HG03520 (cell line): ENCODE data around the gene CTNNA2.

ENCODE experiments used
- ATAC-seq: cut with Tn5 transposase; IDR thresholded peaks from one replicate; pipeline ENCODE4 v1.9.1; 2021; ENCODE audit warnings: mild to moderate bottlenecking, moderate library complexity; ENCODE audit not compliant: unreplicated experiment

CTNNA2 gene

DNA sequence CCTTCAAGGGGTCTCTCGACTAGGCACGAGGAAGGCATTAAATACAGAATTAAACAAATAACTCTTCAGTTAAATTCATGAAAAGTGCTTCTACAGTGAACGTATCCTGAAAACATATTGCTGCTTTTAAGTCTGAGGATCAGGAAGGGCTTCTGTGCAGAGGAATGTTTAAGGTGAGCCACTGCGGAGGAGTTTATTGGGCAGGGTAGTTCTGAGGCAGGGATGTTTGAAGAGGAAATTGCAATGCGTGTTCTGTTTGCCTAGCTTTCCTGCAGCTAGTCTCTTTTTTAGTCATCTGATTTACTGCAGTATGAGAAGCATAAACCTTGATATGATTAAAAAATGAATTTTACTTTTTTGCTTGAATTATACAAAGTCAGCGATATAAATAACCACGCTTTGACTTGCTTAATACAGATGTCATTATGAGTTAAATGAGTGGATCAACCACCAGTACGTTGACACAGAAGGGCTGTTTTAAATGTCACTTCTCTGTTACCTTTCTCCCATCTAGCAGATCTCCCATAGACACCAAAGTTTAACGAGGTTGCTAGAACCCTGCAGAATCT lies 98.7 kb downstream of the CTNNA2 start:
- ATAC-seq: no peak

DNA sequence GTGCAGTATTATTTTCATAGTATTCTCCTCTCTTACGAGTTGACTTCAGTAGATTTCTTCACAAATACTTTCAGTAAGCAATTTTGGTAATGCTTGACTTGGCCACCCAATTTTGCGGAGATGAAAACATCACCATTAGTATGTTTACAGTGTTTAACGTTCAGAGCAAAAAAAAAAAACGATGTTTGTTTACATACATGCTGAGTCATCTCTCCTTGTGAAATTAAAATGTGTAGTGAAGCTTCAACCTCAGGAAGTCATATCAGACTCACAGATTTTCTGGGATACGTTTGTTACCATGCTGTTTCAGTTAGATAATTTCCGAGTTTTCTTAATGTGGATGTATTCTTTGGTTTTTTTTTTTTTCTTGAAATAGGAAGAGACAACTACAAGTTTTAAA lies 100.1 kb downstream of the CTNNA2 start:
- ATAC-seq: no peak

DNA sequence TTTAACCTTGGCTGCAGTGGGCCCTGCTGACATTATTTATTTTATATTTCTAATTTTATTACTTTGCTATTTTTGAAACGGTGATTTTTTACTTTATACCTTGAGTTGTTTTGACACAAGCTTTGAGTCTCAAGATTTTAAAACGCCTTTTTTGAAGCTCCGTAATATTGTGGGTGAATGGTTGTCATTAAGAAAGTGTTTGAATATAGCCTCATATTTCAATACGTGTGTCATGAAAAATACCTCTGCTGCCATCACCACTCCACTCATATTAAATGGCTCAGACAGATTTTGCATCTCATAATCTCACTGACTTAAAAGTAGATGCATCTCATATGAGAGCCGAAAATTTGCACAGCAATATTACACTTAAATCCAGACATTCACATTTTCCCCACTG lies 106.6 kb downstream of the CTNNA2 start:
- ATAC-seq: no peak

DNA sequence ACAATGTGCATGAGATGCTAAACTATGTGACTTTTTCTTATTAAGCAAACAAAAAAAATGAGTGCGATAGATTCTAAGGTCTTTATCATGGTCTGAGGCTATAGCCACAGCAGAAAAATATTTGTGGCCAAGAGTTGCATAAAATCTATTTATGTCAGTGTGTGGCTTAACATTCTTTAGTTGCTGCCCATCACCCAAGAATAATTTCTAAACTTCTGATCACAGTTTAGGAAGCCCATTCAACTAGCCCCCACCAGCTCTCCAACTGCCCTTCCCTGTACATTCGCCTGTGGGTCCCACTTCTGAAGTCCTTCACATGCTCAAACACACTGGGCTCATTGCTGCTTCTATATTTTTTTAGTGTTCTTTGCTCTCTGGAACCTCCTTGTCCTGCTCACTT lies 107.1 kb downstream of the CTNNA2 start:
- ATAC-seq: no peak

DNA sequence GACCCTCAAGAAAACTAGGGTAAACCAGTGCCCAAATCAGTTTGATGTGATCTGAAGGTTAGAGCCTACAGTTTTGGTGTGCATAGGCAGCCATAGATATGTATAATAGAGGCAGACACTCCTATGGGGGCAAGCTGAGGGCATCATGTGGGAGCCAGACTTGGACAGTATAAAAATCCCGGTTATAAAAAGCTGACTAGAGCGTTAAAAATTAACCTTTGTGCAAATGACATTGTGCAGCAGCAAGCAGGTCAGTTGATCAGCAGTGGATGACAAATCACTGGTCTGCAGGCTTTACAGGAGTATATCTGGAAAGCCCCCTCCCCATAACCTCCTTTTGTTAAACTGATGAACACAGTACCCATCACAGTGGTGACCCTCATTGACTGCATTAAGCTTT lies 107.8 kb downstream of the CTNNA2 start:
- no peak for ATAC-seq

DNA sequence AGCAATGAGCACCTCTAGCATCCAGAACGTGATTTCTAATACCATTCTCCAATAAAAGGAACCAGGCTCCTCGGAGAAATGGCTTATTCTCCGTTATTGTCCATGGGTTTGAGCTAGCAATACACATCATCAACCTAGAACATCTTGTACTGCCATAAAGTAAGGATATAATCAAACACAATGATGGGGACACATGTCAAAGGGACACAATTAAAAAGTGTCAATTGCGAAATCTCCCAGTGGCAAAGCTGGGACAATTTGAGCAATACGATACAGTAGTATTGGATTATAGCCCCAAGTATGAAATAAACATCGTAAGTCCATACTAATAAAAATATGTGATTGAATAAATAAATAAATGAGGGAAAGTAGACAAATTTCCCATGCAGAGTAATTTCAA lies 108.4 kb downstream of the CTNNA2 start:
- ATAC-seq: no peak

DNA sequence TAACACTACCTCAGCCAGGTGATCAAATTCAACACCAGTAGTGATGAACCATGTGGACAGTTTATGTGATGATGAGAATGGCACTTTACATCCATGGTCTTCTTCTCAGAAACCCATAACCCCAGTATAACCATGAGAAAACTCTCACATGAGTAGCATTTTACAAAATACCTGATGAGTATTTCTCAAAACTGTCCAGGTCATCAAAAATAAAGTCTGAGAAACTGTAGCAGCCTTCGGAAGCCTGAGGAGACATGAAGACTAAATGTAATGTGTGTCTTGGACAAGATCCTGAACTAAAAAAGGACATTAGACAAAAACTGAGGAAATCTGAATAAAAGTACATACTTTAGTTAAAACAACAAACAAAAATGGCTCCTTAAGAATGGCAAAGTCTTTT lies 108.9 kb downstream of the CTNNA2 start:
- no peak for ATAC-seq

DNA sequence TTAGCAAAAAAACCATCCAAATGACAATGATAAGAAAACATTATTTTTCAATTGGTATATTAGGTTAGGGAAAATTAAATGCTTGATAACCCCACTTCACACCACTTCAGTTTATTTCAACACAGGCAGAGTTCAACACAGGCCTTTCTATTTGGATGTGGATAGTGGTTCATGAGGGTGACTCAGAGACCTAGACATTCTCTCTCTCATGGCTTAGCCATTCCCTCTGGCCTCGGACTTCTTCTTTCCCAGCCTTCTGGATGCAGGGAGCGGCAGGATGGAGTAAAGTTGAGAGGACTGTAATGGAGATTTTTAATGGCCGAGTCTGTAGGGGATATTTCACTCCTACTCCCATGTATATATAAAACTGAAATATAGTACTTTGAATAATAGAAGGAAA lies 109.7 kb downstream of the CTNNA2 start:
- no peak for ATAC-seq

DNA sequence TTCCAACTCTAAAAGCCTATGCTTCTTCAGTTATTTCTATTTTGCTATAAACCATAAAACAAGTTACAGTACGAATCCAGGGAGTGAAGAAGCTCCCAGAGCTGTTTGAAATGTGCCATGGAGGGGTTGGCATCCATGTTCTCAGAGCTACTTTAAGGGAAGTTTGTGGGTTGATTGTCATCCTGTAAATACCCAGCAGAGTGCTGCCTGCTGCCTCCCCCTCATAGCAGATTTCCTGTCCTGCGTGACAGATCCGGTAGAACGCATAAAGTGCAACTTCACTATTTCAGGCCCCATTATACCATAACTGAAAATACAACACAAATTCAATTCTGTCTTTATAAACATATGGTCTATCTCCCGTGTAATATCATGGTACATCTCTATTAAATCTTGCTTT lies 114.4 kb downstream of the CTNNA2 start:
- no peak for ATAC-seq

DNA sequence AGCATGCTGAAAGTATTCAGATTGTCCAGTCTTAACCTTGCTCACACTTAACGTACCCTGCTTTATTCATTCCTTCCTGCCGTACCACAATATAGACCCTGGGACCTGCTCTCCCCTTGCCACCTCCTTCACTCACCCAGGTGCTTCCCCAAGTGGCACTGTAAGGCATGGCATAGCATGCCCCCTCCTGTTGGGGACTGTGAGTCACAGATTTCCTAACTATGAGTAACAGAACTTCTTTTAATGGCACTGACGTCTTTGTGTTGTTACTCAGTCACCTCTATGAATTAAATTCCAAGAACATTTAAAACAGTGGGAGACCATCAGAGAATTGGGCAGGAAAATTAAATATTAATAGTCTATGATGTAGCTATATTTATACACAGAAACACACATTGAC lies 117.2 kb downstream of the CTNNA2 start:
- no peak for ATAC-seq

DNA sequence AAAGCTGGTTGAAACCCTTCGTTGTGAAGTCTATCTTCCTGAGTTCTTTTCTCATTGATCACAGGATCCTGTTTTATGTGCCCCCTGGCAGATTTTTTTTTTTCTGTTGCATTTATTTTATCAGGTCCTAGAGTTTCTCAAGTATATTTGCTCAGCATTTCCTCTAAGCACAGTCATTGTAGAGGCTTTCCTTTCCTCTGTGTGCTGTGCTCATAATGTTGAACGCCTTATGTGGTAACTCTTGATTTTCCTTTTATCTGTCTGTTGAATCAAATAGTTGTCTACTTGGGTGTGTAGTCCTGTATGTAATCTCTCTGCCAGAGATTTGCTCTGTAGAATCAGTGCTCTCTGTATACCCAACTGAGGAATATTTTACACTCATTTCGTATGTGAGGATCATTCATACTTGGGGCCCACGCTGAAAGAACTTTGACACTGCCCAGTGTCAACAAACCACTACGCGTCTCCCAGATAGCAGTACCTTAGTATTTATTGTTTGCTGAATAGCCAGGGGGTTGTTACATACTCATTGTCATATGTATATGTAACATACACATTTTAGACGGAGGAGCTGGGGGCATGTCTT lies 118.2 kb downstream of the CTNNA2 start:
- no peak for ATAC-seq

DNA sequence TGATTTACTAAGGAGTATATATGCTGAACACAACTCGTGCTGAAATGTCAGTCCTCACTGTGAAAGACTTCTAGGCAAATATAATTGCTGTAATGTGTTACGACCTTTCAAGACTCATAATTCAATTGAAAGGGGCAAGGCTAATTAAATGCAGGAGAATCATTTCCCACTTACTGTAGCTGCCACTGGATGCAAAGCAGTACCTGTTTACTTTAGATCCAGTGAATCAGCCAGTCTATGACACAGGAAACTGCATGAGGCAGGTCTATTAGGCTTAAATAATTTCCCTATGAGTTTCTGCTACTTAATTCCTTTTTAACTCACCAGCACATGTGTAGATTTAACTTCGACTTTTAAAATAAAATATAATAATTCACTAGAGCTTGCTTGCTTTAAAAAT lies 125.6 kb downstream of the CTNNA2 start:
- ATAC-seq: no peak

DNA sequence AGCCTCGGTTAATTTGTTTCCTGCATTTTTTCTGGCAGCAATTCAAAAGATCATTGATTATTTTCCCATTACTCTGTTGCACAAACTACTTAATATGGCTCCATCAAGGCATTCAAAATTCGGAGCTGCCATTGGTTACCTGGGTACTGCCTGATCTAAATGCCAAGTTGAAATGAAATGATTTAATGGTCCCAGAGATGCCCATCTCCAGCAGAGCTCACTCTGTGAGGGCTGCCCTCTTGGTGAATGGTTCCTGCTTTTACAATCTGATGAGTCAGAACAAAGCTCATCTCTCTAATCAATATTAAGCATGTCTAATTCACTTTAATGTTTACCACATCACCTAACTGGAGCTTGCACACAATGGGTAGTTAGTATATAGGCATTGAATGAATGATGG lies 126.1 kb downstream of the CTNNA2 start:
- ATAC-seq: no peak

DNA sequence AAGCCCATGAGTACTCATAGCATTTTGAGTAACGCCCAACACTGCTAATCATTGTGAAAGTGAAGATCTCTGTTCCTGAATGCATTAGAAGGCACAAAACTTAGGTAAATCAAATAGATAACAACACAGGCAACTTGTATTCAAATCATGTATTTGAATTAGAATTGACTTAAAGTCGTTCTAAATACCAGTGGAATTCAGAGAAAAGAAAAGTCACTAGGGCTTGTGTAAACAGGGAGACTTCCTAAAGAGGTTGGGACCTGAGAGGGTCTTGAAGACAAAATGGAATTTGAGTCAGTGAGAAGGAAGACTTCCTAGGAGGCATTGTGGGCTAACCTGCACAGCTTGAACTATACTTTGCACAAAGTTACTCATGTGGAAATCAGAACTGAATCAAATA lies 127.2 kb downstream of the CTNNA2 start:
- no peak for ATAC-seq

DNA sequence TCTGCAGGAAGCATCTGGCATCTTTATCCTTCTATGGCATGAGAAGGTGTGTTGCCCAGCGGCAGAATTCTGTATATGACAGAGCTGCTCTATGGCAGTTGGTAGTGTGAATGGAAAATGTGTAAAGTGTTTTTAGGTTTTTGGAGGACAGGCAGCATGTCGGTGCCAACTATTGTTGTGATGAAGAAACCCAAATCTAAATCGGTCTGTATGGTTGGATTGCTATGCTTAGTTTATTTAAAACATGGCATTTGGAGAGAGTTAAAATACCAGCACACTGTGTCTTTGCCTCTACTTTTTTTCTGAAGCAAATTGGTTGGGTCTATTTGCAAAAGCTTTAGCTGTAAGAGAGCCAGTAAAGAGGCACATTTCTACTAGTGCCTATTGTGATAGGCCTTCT lies 136.7 kb downstream of the CTNNA2 start:
- no peak for ATAC-seq

DNA sequence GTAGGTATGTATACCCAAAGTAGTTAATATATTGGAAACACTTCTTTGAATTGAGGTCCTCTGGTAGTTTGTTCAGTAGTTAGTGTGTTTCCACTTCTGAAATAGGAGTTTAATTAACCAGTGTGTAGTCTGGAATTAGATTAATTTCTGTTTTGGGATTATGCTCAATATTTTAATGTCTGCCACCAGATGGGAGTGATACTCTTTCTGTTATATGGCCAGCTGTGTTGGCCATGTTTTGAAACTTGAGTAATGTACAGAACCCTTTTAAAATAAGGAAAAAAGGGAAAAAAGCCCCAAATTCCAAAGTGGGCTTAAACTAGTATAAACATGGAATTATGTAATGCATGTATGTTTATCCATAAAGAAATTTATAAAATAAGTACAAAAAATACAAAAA lies 147.7 kb downstream of the CTNNA2 start:
- no peak for ATAC-seq

DNA sequence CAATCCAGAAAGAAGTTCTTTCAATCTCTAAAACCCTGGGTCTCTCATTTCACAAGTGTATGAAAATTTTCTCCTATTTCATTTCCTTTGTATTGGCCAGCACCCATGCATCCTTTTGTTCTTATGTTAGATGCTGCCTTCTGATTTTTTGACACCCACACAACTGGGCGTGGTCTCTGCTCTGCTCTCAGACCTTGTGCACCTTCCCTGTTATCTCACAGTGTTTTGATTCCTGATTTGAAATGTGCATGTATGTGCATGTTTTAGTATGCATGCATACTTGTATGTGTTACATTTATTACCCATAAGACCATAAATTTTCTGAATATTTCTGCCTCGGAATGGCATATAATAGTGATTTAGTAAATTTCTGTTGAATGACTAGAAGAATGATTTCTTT lies 152.2 kb downstream of the CTNNA2 start:
- ATAC-seq: no peak

DNA sequence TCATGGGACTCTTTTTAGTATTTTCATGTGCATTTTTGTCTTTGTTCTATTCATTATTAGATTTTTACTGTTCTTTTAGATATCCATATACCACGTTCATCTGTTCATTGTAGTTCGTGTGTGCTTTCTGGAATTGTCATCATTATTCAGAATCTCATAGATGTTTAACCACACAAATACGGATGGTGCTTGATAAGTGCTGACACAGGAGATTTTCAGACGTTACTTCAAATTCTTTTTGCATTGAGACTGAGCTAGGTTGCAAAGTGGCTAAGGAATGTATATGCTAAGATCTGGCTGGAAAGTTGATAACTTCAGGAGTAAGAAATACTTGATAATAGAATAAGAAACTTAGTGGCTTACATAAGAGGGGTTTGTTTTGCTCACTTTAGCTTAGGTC lies 153.6 kb downstream of the CTNNA2 start:
- ATAC-seq: no peak

DNA sequence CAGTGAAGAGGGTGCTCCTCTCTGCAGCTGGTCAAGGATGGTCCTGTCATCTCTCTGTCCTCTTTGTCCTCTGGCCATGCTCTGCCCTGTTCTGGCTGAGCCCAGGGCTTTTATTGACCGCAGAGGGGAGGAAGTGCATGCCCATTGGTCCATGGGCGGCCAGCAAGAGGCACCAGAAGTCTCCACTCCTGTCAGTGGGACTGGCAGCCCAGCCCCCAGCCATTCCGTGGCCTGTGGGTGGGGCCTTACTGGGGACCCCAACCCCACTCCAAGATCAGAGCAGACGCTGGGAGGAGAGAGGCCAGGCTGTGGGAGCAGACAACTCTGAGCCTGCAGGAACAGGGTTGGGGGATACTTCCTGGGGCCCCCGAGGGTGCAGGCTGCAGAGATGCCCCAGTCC lies 156.9 kb downstream of the CTNNA2 start:
- ATAC-seq: no peak

DNA sequence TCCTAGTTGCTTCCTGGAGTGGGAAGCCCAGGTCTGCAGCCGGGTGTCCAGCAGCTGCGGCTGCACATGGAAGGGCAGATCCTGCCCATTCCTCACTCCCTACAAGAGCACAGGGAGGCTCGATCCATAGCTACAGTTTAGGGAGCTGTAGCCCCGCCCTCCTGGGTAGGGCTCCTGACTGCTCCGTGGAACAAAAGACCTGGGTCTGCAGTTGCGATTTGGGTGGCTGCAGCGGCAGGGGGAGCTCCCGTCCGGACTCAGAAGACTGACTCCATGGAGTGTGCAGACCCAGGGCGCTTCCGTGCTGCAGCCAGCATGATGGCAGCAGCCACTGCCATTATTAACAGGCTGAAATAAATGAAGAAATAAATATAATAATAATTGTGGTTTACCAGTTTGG lies 157.3 kb downstream of the CTNNA2 start:
- no peak for ATAC-seq

DNA sequence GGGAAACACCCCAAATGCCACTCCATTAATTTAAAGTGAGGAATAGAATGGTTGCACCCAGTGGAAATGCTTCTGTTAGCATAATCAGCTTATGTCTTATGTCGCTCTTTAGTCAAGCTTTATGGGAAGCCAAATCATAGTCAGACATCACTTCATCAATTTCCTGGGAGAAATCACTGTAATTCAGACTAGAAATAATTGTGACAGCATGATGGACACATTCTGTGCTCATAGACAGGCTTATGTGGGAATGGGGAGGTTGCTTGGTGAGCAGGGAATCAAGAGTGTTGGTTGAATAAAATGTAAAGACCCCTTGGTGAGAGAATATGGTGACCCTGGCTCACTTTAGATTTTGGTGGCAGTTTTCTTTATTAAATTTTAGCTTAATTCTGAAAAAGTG lies 174.0 kb downstream of the CTNNA2 start:
- ATAC-seq: no peak

DNA sequence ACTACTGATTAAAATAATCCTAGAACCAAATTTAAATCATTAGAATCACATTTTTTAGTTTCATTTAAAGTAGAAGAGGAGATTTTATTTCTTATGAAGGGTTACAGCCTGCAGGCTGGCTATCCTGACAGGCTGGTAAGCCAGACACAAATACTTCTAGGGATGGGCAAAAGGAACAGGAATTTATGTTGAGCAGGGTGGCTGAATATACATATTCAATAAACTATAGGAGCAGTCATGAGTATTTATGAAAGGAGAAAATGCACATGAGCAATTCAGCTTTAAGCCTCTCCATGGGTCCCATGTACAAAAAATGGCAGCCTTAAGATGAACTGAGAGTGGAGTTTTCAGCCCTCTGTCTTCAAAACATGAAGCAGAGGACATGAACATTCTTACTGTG lies 182.4 kb downstream of the CTNNA2 start:
- no peak for ATAC-seq

DNA sequence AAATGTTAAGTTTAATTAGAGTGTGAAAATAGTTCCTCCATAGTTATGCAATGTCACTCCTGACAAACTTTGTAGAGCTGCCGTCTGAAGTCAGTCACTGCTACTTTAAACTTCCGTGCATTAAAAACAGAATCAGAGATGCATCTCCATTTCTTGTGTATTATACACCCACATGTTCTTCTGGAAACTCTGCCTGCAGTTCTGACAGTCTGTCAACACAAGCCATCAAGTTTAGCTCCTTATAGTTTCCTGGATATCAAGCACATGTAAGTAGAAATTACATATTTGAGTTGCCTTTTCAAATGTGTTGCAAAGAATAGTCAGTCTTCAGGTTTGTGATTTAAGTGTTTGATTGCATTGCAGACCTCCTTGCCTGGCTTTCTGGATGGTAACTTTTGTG lies 184.3 kb downstream of the CTNNA2 start:
- ATAC-seq: no peak
